Measurements from ENCODE around the gene CCNL1.

The CCNL1 gene

DNA sequence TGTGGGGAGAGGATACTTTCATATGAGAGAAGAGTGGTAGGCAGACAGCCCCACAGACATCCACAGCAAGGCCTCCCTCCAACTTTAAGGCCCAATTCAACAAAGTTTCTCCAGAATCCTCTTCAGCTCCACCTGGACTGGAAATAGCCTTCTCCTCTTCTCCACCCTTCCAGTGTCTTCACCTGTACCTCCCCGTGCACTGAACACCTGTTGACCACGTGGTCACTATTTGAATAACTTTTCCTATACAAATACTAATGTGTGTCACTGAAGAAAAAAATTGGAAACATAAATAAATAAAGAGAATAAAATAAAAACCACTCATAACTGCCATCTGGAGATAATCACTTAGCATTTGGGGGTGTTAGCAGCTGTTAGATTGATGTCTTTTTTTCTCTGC is 52.9 kb downstream of the CCNL1 start:
- no peaks in the 10 kb centered on the region for H4K20me1 ChIP-seq (ENCODE audit: insufficient read depth, low read length)
- no peak overlapping the region for H3K9ac ChIP-seq (ENCODE audit: low read length)
- TF ChIP-seq EZH2phosphoT487 (IDR thresholded peaks at IDR 0.05; ENCODE audit: low read length), result no peak
- TF ChIP-seq, protein P1, sequence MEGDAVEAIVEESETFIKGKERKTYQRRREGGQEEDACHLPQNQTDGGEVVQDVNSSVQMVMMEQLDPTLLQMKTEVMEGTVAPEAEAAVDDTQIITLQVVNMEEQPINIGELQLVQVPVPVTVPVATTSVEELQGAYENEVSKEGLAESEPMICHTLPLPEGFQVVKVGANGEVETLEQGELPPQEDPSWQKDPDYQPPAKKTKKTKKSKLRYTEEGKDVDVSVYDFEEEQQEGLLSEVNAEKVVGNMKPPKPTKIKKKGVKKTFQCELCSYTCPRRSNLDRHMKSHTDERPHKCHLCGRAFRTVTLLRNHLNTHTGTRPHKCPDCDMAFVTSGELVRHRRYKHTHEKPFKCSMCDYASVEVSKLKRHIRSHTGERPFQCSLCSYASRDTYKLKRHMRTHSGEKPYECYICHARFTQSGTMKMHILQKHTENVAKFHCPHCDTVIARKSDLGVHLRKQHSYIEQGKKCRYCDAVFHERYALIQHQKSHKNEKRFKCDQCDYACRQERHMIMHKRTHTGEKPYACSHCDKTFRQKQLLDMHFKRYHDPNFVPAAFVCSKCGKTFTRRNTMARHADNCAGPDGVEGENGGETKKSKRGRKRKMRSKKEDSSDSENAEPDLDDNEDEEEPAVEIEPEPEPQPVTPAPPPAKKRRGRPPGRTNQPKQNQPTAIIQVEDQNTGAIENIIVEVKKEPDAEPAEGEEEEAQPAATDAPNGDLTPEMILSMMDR (IDR thresholded peaks at IDR 0.05; ENCODE audit: low read length), result no peak
- TF ChIP-seq EZH2 (optimal IDR thresholded peaks at IDR 0.05; ENCODE audit: low read depth, low read length), result no peak
- no peak overlapping the region for H2AFZ ChIP-seq (ENCODE audit: low read length)
- H3K36me3 ChIP-seq (replicated peaks; ENCODE audit: insufficient read depth, low read length), result no peaks in the 10 kb centered on the region
- H3K9me3 ChIP-seq (replicated peaks; ENCODE audit: insufficient read depth, low read length), result no peaks in the 10 kb centered on the region
- H3F3A ChIP-seq (ENCODE audit: insufficient read depth, low read length), result peaks cover 35% of the 10 kb centered on the region
- no peaks in the 10 kb centered on the region for H3K27me3 ChIP-seq (replicated peaks; ENCODE audit: insufficient read depth, low read length)
- H3K4me3 ChIP-seq (ENCODE audit: low read length), result no peak overlapping the region
- H3K27ac ChIP-seq (ENCODE audit: low read length), result no peak overlapping the region
- H3K4me1 ChIP-seq (ENCODE audit: low read length), result peaks cover 51% of the 10 kb centered on the region
- no peaks in the 10 kb centered on the region for H3K9me2 ChIP-seq (replicated peaks; ENCODE audit: insufficient read depth, low read length)
- no peak for DNase-seq
- H3K4me2 ChIP-seq (ENCODE audit: low read depth, low read length), result no peak overlapping the region
- H3K79me2 ChIP-seq (ENCODE audit: low read length), result no peaks in the 10 kb centered on the region

DNA sequence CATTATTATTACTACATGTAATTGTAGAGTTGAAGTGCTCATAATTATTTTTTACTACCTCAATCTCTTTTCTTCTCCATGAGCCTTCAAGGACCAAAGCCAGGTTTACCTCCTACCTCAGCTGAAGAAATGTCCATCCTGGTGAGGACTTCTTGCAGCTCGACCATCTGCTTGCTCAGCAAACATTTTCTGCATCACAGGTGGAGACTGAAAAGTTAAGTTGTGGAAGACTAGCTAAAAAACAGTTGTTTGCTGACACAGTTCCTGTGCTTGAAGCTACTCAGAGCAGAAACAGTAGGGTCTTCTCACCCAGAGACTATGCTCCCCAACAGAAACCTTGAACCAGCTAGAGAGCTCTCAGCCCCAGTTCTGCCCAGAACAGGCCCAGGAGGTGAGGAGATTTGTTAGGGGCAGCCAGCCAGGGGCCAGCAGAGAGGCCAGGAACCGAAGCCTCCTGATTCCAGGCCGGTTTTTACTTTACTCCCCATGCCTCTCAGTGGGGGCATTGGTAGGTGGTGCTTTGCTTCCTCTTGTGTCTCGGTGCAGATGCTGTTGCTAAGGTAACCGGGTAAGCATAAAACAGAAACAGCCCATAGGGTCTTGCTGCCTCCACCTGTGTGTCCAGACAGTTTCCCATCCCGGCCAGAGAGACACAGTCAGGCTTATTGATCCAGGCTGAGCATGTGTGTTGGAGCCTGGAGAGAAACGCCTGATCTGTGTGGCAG is 54.9 kb downstream of the CCNL1 start:
- H3K27me3 ChIP-seq (replicated peaks; ENCODE audit: insufficient read depth, low read length), result no peaks in the 10 kb centered on the region
- H4K20me1 ChIP-seq (ENCODE audit: insufficient read depth, low read length), result no peaks in the 10 kb centered on the region
- H3K9ac ChIP-seq (ENCODE audit: low read length), result peak overlapping the region; percentile 77
- peak overlapping the region; percentile 79 for H3K4me2 ChIP-seq (ENCODE audit: low read depth, low read length)
- peaks cover 60% of the 10 kb centered on the region for H3K4me1 ChIP-seq (ENCODE audit: low read length)
- peak overlapping the region; percentile 53 for H2AFZ ChIP-seq (ENCODE audit: low read length)
- H3K4me3 ChIP-seq (ENCODE audit: low read length), result peak overlapping the region; percentile 40
- no peaks in the 10 kb centered on the region for H3K9me3 ChIP-seq (replicated peaks; ENCODE audit: insufficient read depth, low read length)
- no peaks in the 10 kb centered on the region for H3K9me2 ChIP-seq (replicated peaks; ENCODE audit: insufficient read depth, low read length)
- H3K27ac ChIP-seq (ENCODE audit: low read length), result peak overlapping the region; percentile 91
- H3F3A ChIP-seq (ENCODE audit: insufficient read depth, low read length), result peaks cover 35% of the 10 kb centered on the region
- TF ChIP-seq EZH2 (optimal IDR thresholded peaks at IDR 0.05; ENCODE audit: low read depth, low read length) (no peak), EZH2phosphoT487 (IDR thresholded peaks at IDR 0.05; ENCODE audit: low read length) (no peak)
- TF ChIP-seq, protein P1 (IDR thresholded peaks at IDR 0.05; ENCODE audit: low read length), result no peak
- H3K36me3 ChIP-seq (replicated peaks; ENCODE audit: insufficient read depth, low read length), result no peaks in the 10 kb centered on the region
- no peaks in the 10 kb centered on the region for H3K79me2 ChIP-seq (ENCODE audit: low read length)
- peak; percentile 93 for DNase-seq

DNA sequence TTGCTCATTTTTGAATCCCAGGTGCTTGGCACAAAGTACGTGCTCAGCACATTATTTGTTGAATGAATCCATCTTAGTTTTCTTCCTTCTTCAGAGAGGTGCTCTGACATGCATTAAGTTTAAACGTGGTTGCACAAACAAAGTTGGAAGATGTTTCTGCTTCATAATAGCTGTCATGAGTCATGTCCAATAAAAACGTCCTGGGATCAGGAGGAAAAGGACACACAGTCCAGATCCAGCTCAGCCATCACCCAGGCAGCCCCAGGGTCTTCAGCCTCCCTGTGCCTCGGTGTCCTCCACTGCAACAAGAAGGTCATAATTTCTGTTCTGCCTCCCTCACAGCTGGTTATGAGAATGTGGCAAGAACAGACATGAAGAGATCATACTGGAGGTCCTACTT is 55.4 kb downstream of the CCNL1 start:
- H3F3A ChIP-seq (ENCODE audit: insufficient read depth, low read length), result peaks cover 35% of the 10 kb centered on the region
- no peaks in the 10 kb centered on the region for H4K20me1 ChIP-seq (ENCODE audit: insufficient read depth, low read length)
- H3K9me3 ChIP-seq (replicated peaks; ENCODE audit: insufficient read depth, low read length), result no peaks in the 10 kb centered on the region
- no peaks in the 10 kb centered on the region for H3K9me2 ChIP-seq (replicated peaks; ENCODE audit: insufficient read depth, low read length)
- TF ChIP-seq EZH2phosphoT487 (IDR thresholded peaks at IDR 0.05; ENCODE audit: low read length) (no peak), EZH2 (optimal IDR thresholded peaks at IDR 0.05; ENCODE audit: low read depth, low read length) (no peak)
- TF ChIP-seq, protein P1 (IDR thresholded peaks at IDR 0.05; ENCODE audit: low read length), result no peak
- H3K4me2 ChIP-seq (ENCODE audit: low read depth, low read length), result peak overlapping the region; percentile 79
- no peaks in the 10 kb centered on the region for H3K36me3 ChIP-seq (replicated peaks; ENCODE audit: insufficient read depth, low read length)
- no peak for DNase-seq
- H3K9ac ChIP-seq (ENCODE audit: low read length), result peak overlapping the region; percentile 77
- no peaks in the 10 kb centered on the region for H3K27me3 ChIP-seq (replicated peaks; ENCODE audit: insufficient read depth, low read length)
- peak overlapping the region; percentile 53; the same call in 1 of the 2 replicates for H2AFZ ChIP-seq (ENCODE audit: low read length)
- peak overlapping the region; percentile 40 for H3K4me3 ChIP-seq (ENCODE audit: low read length)
- peaks cover 66% of the 10 kb centered on the region for H3K4me1 ChIP-seq (ENCODE audit: low read length)
- no peaks in the 10 kb centered on the region for H3K79me2 ChIP-seq (ENCODE audit: low read length)
- peak overlapping the region; percentile 91 for H3K27ac ChIP-seq (ENCODE audit: low read length)
